ENCODE measurements around the gene CRADD.

Gene CRADD

DNA sequence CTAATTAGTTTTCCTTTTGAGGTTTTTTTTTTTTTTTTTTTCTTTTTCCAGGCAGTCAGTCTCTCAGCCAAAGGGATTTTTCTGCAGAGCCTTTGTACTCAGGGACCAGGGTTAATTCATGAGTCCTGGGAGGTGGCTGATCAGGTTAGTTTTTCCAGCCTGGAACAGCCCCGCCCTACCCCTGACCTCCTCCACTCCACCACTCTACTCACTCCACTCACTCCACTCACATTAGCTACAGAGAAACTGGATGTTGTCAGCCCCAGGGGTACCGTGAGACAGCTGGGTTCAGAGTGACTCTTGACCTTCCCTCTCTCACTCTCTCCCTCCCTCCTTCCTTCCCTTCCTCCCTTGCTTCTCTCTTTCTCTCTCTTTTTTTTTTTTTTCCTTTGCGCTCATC is 161.0 kb downstream of the CRADD start:
- no peaks in the 10 kb centered on the region for H3K4me1 ChIP-seq (ENCODE audit: control insufficient read depth, insufficient read depth, low read length)
- no peaks in the 10 kb centered on the region for H3K36me3 ChIP-seq (ENCODE audit: control insufficient read depth, insufficient read depth, low read length)
- no CpG with 5 or more reads among the region's 3 CpGs for WGBS (ENCODE audit: insufficient coverage, insufficient read length)
- DNase-seq (ENCODE audit: low read depth, low spot score): no peak
- H3K4me3 ChIP-seq (ENCODE audit: low read length): no peak overlapping the region
- no peaks in the 10 kb centered on the region for H3K27me3 ChIP-seq (ENCODE audit: control insufficient read depth, insufficient read depth, low read length)
- H3K27ac ChIP-seq (ENCODE audit: low read length): no peak overlapping the region
- no peaks in the 10 kb centered on the region for H3K9me3 ChIP-seq (ENCODE audit: control insufficient read depth, insufficient read depth, low read length)

DNA sequence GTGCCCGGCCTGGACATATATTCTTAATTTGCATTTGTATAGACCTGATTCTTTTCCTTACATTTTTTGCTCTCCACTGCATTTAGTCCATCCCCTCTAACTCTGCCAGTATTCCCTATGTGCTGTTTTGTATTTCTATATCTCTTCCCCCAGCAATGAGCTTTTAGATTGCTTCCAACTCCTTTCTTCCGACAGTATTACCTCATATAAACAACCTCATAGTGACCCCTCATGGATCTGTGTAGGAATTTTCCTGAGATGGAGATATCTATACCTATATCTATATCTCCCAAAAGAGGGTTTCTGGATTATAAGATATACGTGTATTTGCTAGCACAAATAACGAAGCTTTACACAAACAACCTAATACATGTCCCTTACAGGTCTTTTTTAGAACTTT is 161.9 kb downstream of the CRADD start:
- WGBS (ENCODE audit: insufficient coverage, insufficient read length): no CpG with 5 or more reads among the region's 4 CpGs
- Histone ChIP-seq H3K27ac (ENCODE audit: low read length) (no peak overlapping the region), H3K4me1 (ENCODE audit: control insufficient read depth, insufficient read depth, low read length) (no peaks in the 10 kb centered on the region), H3K36me3 (ENCODE audit: control insufficient read depth, insufficient read depth, low read length) (no peaks in the 10 kb centered on the region), H3K4me3 (ENCODE audit: low read length) (no peak overlapping the region), H3K9me3 (ENCODE audit: control insufficient read depth, insufficient read depth, low read length) (no peaks in the 10 kb centered on the region), H3K27me3 (ENCODE audit: control insufficient read depth, insufficient read depth, low read length) (no peaks in the 10 kb centered on the region)
- DNase-seq (ENCODE audit: low read depth, low spot score): no peak

DNA sequence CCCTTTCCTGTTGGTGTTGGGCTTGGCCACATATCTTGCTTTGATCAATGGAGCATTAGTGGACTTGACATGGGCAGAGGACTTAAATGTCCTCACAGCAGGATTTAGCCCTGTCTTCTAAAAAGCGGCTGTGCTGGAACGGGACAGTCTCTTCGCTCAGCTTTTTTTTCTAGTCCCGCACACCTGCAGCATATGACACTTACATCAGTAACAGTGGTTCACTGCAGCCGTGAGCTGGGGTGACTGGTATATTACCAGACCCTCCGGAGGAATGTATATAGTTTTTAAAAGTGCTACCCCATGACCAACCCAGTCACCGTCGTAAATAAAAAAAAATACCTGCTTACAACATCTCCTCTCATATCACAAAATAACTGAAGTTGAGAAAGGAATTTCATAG is 164.5 kb downstream of the CRADD start:
- Histone ChIP-seq H3K27me3 (ENCODE audit: control insufficient read depth, insufficient read depth, low read length) (no peaks in the 10 kb centered on the region), H3K9me3 (ENCODE audit: control insufficient read depth, insufficient read depth, low read length) (no peaks in the 10 kb centered on the region), H3K4me3 (ENCODE audit: low read length) (no peak overlapping the region), H3K27ac (ENCODE audit: low read length) (no peak overlapping the region), H3K36me3 (ENCODE audit: control insufficient read depth, insufficient read depth, low read length) (no peaks in the 10 kb centered on the region), H3K4me1 (ENCODE audit: control insufficient read depth, insufficient read depth, low read length) (no peaks in the 10 kb centered on the region)
- WGBS (ENCODE audit: insufficient coverage, insufficient read length): no CpG with 5 or more reads among the region's 8 CpGs
- no peak for DNase-seq (ENCODE audit: low read depth, low spot score)

DNA sequence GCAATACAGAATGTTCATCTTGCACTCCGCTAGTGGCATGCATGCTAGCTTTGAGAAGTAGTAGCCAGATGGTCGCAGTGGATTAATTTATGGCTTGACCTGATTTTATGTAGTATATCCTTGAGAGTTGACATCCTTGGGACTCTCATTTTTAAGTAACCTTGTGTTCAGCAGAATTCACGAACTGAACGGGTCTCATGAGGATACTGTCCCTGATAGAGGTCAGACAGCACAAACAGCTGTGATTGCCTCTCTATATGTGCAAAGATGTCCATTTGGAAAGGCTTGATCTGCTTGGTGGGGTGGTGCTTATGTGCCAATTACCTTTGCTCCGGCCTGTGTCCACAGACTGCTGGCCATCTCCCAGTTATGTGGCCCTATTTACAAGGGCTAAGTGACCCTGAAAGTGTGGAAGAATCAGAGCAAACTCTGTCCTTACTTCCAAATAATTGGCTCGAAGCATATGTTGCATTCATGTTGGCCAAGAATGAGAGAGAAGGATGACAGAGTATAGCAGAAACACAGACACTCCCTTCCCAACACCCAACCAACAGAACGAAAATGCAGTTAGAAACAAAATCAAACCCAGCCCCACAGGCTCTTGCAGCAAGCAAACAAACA is 167.1 kb downstream of the CRADD start:
- no CpG with 5 or more reads among the region's 7 CpGs for WGBS (ENCODE audit: insufficient coverage, insufficient read length)
- Histone ChIP-seq H3K36me3 (ENCODE audit: control insufficient read depth, insufficient read depth, low read length) (no peaks in the 10 kb centered on the region), H3K4me1 (ENCODE audit: control insufficient read depth, insufficient read depth, low read length) (no peaks in the 10 kb centered on the region), H3K27ac (ENCODE audit: low read length) (no peak overlapping the region), H3K9me3 (ENCODE audit: control insufficient read depth, insufficient read depth, low read length) (no peaks in the 10 kb centered on the region), H3K4me3 (ENCODE audit: low read length) (no peak overlapping the region), H3K27me3 (ENCODE audit: control insufficient read depth, insufficient read depth, low read length) (no peaks in the 10 kb centered on the region)
- no peak for DNase-seq (ENCODE audit: low read depth, low spot score)

DNA sequence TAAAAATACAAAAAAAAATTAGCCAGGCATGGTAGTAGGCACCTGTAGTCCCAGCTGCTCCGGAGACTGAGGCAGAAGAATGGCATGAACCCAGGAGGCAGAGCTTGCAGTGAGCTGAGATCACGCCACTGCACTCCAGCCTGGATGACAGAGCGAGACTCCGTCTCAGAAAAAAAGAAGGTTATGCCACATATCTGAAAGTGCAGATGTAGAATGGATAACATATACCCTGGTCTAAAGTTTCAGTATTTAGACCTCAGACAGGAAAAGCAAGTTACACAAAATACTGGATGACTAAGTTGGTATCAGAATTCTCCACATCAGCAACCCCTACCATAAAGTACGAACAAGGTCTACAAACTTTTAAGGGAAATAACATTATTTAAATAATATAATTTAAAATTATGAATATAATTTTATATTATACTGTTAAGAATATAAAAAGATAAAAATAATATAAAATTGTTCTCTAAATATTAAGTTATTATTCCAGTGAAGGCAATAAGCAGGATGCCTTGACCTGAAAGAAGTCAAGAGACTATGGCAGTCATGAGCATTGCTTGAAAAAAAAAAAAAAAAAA is 169.9 kb downstream of the CRADD start:
- H3K4me1 ChIP-seq (ENCODE audit: control insufficient read depth, insufficient read depth, low read length): no peaks in the 10 kb centered on the region
- no peak overlapping the region for H3K4me3 ChIP-seq (ENCODE audit: low read length)
- H3K36me3 ChIP-seq (ENCODE audit: control insufficient read depth, insufficient read depth, low read length): no peaks in the 10 kb centered on the region
- no peaks in the 10 kb centered on the region for H3K9me3 ChIP-seq (ENCODE audit: control insufficient read depth, insufficient read depth, low read length)
- no peak overlapping the region for H3K27ac ChIP-seq (ENCODE audit: low read length)
- no peaks in the 10 kb centered on the region for H3K27me3 ChIP-seq (ENCODE audit: control insufficient read depth, insufficient read depth, low read length)
- DNase-seq (ENCODE audit: low read depth, low spot score): no peak
- no CpG with 5 or more reads among the region's 5 CpGs for WGBS (ENCODE audit: insufficient coverage, insufficient read length)

DNA sequence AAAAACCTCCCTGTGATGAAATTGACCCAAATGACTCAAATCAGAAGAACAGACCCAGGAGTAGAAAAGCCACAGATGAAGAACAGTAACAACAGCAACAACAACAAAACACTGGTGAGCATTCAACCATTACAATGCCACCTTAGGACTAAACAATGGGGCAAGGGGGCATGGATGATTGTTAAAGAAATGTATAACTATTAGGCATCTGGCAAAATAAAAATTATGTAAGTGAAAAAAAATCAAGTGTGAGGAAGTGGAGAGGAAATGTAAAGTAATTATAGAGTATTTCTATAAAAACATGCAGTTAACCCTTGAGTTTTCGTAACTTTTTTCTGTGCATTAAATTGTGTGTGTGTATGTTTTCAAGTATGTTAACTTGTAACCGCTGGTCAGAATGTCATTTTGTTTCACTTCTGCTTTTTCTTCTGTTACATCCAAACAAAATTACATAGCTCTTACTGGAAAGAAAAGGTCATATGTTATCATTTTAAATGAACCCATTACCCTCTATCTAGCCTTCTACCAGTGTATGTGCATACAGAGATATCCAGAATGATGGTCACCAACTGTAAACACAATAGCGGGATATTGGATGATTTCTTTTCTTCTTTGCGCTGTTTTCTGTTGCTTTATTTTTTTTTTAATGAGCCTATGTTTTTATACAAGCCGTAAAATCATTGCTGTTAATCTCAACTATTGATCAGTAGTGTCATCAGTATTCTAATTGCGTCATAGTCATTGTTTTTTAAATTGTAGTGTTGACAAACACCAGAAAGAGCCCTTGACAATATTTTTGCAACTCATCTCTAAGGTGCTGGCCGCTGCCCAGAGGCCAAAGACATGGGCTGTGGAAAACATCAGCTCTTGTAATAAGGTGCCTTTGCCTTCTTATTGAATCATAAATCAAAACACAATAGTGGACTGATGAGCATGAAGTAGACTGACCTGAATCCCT is 170.6 kb downstream of the CRADD start:
- Histone ChIP-seq H3K4me3 (ENCODE audit: low read length) (no peak overlapping the region), H3K9me3 (ENCODE audit: control insufficient read depth, insufficient read depth, low read length) (no peaks in the 10 kb centered on the region), H3K36me3 (ENCODE audit: control insufficient read depth, insufficient read depth, low read length) (no peaks in the 10 kb centered on the region), H3K4me1 (ENCODE audit: control insufficient read depth, insufficient read depth, low read length) (no peaks in the 10 kb centered on the region), H3K27ac (ENCODE audit: low read length) (no peak overlapping the region), H3K27me3 (ENCODE audit: control insufficient read depth, insufficient read depth, low read length) (no peaks in the 10 kb centered on the region)
- no CpG with 5 or more reads among the region's 7 CpGs for WGBS (ENCODE audit: insufficient coverage, insufficient read length)
- DNase-seq (ENCODE audit: low read depth, low spot score): no peak

DNA sequence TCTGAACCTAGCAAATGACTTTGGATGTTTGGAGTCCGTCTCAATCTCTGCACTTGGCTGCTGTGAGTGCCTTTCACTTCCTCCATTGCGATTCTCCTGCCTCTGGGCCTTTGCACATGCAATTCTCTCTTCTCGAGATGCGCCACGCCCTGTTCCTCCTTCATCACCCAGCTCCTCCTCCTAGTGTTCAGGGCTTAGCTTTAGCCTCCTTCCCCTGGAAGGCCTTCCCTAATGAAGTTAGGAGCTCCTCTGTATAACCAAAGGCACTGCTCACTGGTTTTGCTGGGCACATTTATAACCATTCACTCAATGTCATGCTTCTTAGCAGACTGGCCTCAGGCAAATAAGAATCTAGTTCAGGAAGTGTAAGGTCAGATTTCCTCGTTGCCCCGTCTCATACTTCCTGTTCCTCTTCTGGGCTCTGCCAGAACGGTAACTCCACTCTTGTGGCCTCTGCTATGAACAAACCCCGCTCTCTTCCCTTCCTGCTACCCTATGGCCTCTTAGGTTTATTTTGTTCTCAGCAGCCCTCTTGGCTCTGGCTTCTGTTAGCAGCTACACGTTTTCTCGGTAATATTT is 171.4 kb downstream of the CRADD start:
- Histone ChIP-seq H3K36me3 (ENCODE audit: control insufficient read depth, insufficient read depth, low read length) (no peaks in the 10 kb centered on the region), H3K4me3 (ENCODE audit: low read length) (no peak overlapping the region), H3K27me3 (ENCODE audit: control insufficient read depth, insufficient read depth, low read length) (no peaks in the 10 kb centered on the region), H3K9me3 (ENCODE audit: control insufficient read depth, insufficient read depth, low read length) (no peaks in the 10 kb centered on the region), H3K4me1 (ENCODE audit: control insufficient read depth, insufficient read depth, low read length) (no peaks in the 10 kb centered on the region), H3K27ac (ENCODE audit: low read length) (no peak overlapping the region)
- no peak for DNase-seq (ENCODE audit: low read depth, low spot score)
- WGBS (ENCODE audit: insufficient coverage, insufficient read length): no CpG with 5 or more reads among the region's 11 CpGs

DNA sequence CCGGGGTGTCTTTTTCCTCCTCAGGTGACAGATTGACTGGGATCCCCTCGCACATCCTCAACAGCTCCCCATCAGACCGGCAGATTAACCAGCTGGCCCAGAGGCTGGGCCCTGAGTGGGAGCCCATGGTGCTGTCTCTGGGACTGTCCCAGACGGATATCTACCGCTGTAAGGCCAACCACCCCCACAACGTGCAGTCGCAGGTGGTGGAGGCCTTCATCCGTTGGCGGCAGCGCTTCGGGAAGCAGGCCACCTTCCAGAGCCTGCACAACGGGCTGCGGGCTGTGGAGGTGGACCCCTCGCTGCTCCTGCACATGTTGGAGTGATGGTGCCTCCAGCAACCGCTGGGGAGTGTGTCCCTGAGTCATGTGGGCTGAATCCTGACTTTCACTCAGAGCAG is 172.8 kb downstream of the CRADD start:
- no CpG with 5 or more reads among the region's 15 CpGs for WGBS (ENCODE audit: insufficient coverage, insufficient read length)
- no peak overlapping the region for H3K27ac ChIP-seq (ENCODE audit: low read length)
- H3K4me1 ChIP-seq (ENCODE audit: control insufficient read depth, insufficient read depth, low read length): no peaks in the 10 kb centered on the region
- no peaks in the 10 kb centered on the region for H3K27me3 ChIP-seq (ENCODE audit: control insufficient read depth, insufficient read depth, low read length)
- no peaks in the 10 kb centered on the region for H3K9me3 ChIP-seq (ENCODE audit: control insufficient read depth, insufficient read depth, low read length)
- DNase-seq (ENCODE audit: low read depth, low spot score): no peak
- H3K36me3 ChIP-seq (ENCODE audit: control insufficient read depth, insufficient read depth, low read length): no peaks in the 10 kb centered on the region
- H3K4me3 ChIP-seq (ENCODE audit: low read length): no peak overlapping the region

DNA sequence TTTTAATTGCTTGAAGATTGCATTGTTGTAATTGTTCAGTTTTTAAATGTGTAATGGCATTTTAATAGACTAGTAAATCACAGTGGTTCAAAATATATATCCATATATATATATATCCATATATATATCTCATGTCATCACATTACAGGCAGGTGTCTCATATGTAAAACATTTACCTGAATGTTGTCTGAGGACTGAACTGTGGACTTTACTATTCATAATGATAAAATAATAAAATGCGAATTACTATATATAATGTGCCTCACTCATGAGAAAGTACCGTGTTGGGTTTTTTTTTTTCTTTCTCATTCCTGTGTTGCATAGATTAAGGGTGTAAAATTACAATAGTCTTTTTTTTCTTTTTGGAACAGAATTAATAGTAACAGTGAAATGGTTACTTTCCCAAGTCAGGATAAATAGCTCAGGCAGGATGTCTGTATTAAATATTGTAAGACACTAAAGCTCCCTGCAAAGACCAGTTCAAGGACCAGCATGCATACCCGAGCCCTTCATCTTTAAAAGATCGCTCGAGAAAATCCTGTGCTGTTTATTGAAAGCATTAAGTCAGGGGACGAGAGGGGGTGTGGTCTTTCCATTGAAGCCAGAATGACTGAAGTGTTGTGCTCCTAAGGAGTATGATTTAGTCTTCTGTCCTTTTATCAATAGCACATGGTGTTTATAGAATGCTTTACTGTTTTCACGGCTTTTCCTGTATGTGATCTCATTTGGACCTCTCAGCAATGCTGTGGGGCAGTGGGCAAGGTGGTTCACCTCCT is 173.5 kb downstream of the CRADD start:
- Histone ChIP-seq H3K36me3 (ENCODE audit: control insufficient read depth, insufficient read depth, low read length) (no peaks in the 10 kb centered on the region), H3K4me1 (ENCODE audit: control insufficient read depth, insufficient read depth, low read length) (no peaks in the 10 kb centered on the region), H3K27ac (ENCODE audit: low read length) (no peak overlapping the region), H3K4me3 (ENCODE audit: low read length) (no peak overlapping the region), H3K9me3 (ENCODE audit: control insufficient read depth, insufficient read depth, low read length) (no peaks in the 10 kb centered on the region), H3K27me3 (ENCODE audit: control insufficient read depth, insufficient read depth, low read length) (no peaks in the 10 kb centered on the region)
- DNase-seq (ENCODE audit: low read depth, low spot score): no peak
- no CpG with 5 or more reads among the region's 7 CpGs for WGBS (ENCODE audit: insufficient coverage, insufficient read length)

DNA sequence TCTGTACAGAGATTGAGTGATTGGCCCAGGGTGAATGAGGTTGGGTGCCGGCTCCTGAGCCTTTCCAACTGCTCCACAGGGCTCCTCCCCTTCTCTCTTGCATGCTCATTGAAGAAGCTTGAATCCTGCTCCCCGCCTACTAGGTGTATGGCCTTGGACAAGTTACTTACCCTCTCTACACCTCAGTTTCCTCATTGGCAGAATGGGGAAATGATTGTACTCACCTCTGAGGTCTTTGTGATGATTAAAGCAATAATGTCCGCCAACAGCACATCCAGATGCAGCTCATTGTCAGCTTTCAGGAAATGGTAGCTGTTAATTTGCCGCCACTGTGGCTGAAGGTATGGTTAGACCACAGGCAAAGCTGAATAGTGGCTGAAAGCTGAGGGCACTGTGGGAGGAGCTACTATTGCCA is 174.1 kb downstream of the CRADD start:
- whole genome bisulfite sequencing (ENCODE audit: insufficient coverage, insufficient read length): no CpG with 5 or more reads among the region's 4 CpGs
- Histone ChIP-seq H3K27me3 (ENCODE audit: control insufficient read depth, insufficient read depth, low read length) (no peaks in the 10 kb centered on the region), H3K36me3 (ENCODE audit: control insufficient read depth, insufficient read depth, low read length) (no peaks in the 10 kb centered on the region), H3K27ac (ENCODE audit: low read length) (no peak overlapping the region), H3K4me1 (ENCODE audit: control insufficient read depth, insufficient read depth, low read length) (no peaks in the 10 kb centered on the region), H3K9me3 (ENCODE audit: control insufficient read depth, insufficient read depth, low read length) (no peaks in the 10 kb centered on the region), H3K4me3 (ENCODE audit: low read length) (no peak overlapping the region)
- DNase-seq (ENCODE audit: low read depth, low spot score): no peak
